ENCODE results near the gene SNX3. TPM values are rescaled to one million over a fixed set of nuclear protein-coding genes. Genes with fewer than 3 reads are reported as not detected.

The SNX3 gene
- total RNA-seq, 6 donors from 2014 or later: 46.1 to 173 (median 109) TPM

DNA sequence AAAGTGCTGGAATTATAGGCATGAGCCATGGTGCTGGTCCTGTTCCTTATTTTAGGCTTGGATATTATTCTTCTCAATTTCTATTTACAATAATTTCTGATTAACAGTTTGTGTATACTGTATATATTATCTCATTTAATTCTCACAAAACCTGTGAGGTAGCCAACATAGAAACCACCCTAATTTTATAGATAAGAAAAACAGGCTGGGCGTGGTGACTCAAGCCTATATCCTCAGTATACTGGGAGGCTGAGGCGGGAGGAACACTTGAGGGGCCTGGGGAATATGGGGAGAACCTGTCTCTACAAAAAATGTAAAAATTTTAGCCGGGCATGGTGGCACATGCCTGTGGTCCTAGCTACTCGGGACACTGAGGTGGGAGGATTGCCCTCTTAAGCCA lies 30.3 kb upstream of the SNX3 start:
- Histone ChIP-seq H3K27ac (no peak overlapping the region), H3K4me3 (no peak overlapping the region), H3K36me3 (no peaks in the 10 kb centered on the region), H3K9me3 (no peaks in the 10 kb centered on the region), H3K27me3 (no peaks in the 10 kb centered on the region), H3K4me1 (peaks cover 3 to 13% (median 10%) of the 10 kb centered on the region in 4 donors)
- TF ChIP-seq POLR2AphosphoS5 (IDR thresholded peaks at IDR 0.05) (no peak), EP300 (IDR thresholded peaks at IDR 0.05) (no peak)
- DNase-seq (no peak), ATAC-seq (ENCODE audit: low FRiP score in 2 of 2) (no peak)
- WGBS, 2 donors: 86 to 91% methylated on average over 4 of the region's 4 CpGs

DNA sequence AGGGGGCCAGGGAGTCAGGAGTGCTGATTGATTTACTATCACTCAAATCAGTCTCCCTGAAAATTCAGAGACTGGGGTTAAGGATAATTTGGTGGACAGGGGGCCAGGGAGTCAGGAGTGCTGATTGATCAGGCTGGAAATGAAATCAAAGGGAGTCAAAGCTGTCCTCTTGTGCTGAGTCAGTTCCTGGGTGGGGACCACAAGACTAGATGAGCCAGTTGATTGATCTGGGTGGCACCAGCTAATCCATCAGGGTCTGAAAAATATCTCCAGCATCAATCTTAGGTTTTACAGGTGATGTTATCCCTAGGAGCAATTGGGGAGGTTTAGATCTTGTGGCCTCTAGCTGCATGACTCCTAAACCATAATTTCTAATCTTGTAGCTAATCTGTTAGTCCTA lies 27.9 kb upstream of the SNX3 start:
- Histone ChIP-seq H3K27me3 (no peaks in the 10 kb centered on the region), H3K9me3 (no peaks in the 10 kb centered on the region), H3K4me1 (no peaks in the 10 kb centered on the region), H3K4me3 (no peak overlapping the region), H3K27ac (no peak overlapping the region), H3K36me3 (no peaks in the 10 kb centered on the region)
- TF ChIP-seq CTCF (IDR thresholded peaks at IDR 0.05) (no peak), EP300 (IDR thresholded peaks at IDR 0.05) (no peak), POLR2AphosphoS5 (IDR thresholded peaks at IDR 0.05) (no peak), POLR2A (IDR thresholded peaks at IDR 0.05) (no peak)
- no peak for DNase-seq
- ATAC-seq (ENCODE audit: low FRiP score in 2 of 2): no peak

DNA sequence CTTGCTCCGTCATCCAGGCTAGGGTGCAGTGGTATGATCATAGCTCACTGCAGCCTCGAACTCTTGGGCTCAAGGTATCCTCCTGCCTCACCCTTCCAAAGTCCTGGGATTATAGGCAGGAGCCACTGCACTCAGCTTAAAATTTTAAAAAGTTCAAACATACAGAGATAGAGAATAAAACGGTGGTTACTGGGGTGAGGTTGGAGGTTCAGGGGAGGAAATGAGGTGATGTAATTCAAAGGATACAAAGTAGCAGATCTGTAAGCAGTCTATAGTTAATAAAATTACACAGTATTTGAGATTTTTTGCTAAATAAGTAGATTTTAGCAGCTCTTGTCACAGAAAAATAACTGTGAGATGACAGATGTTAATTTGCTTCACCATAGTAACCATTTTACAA lies 26.5 kb upstream of the SNX3 start:
- TF ChIP-seq POLR2A (IDR thresholded peaks at IDR 0.05): no peak
- no peak for TF ChIP-seq CTCF (IDR thresholded peaks at IDR 0.05)
- no peak for TF ChIP-seq POLR2AphosphoS5 (IDR thresholded peaks at IDR 0.05)
- no peak for TF ChIP-seq EP300 (IDR thresholded peaks at IDR 0.05)
- ATAC-seq (ENCODE audit: low FRiP score in 2 of 2) (no peak), DNase-seq (no peak)
- Histone ChIP-seq H3K27me3 (no peaks in the 10 kb centered on the region), H3K27ac (no peak overlapping the region), H3K36me3 (no peaks in the 10 kb centered on the region), H3K4me1 (no peaks in the 10 kb centered on the region), H3K4me3 (no peak overlapping the region), H3K9me3 (no peaks in the 10 kb centered on the region)
- WGBS, 2 donors: 73 to 82% methylated on average over 3 of the region's 3 CpGs

- H3K27ac ChIP-seq: no peak overlapping the region
- DNase-seq (no peak), ATAC-seq (ENCODE audit: low FRiP score in 2 of 2) (no peak)
- H3K9me3 ChIP-seq: no peaks in the 10 kb centered on the region
- 85 to 93% methylated on average over 4 of the region's 4 CpGs for WGBS, 2 donors
- no peak for TF ChIP-seq EP300 (IDR thresholded peaks at IDR 0.05)
- H3K36me3 ChIP-seq: no peaks in the 10 kb centered on the region
- H3K4me3 ChIP-seq: no peak overlapping the region
- no peaks in the 10 kb centered on the region for H3K27me3 ChIP-seq
- H3K4me1 ChIP-seq: no peaks in the 10 kb centered on the region
These were observed 25.5 kb upstream of the SNX3 start for GRCh38 chr6:108286366-108286765.

DNA sequence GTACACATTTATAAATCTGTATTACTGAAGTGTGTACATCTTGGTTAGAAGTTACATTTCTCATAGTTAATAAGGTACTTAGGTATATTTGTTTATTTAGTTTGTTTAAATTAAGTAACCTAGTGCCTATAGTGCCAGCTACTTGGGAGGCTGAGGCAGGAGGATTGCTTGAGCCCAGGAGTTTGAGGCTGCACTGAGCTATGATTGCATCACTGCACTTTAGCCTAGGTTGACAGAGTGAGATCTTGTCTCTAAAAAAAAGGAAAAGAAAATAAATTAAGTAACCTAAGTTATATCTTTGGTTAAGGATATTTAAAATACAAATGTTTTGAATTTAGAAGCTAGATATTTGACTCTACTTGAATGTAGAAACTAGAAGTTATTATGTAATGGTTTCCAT lies 24.5 kb upstream of the SNX3 start:
- Histone ChIP-seq H3K36me3 (no peaks in the 10 kb centered on the region), H3K4me1 (no peaks in the 10 kb centered on the region), H3K9me3 (no peaks in the 10 kb centered on the region), H3K4me3 (no peak overlapping the region), H3K27me3 (no peaks in the 10 kb centered on the region), H3K27ac (no peak overlapping the region)
- DNase-seq (no peak), ATAC-seq (ENCODE audit: low FRiP score in 2 of 2) (no peak)
- TF ChIP-seq POLR2AphosphoS5 (IDR thresholded peaks at IDR 0.05) (no peak), CTCF (IDR thresholded peaks at IDR 0.05) (no peak), EP300 (IDR thresholded peaks at IDR 0.05) (no peak), POLR2A (IDR thresholded peaks at IDR 0.05) (no peak)

DNA sequence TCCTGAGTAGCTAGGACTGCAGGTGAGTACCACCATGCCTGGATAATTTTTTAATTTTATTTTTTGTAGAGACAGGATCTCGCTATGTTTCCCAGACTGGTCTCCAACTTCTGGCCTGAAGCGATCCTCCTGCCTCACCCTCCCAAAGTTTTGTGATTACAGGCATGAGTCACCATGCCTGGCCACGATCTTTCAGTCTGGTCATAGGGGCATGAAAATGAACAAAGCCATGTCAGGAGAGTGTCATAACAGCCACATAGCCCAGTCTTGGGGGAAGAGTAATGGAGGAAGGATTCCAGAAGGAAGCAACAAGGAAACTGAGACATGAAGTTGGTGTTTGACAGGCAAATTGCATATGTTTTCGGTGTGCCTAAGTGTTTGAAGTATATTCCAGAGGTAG lies 17.0 kb upstream of the SNX3 start:
- Histone ChIP-seq H3K4me3 (no peak overlapping the region), H3K27ac (no peak overlapping the region), H3K4me1 (no peaks in the 10 kb centered on the region), H3K27me3 (no peaks in the 10 kb centered on the region), H3K9me3 (no peaks in the 10 kb centered on the region), H3K36me3 (no peaks in the 10 kb centered on the region)
- 82 to 86% methylated on average over 4 of the region's 4 CpGs for WGBS, 2 donors
- DNase-seq: no peak
- ATAC-seq (ENCODE audit: low FRiP score in 2 of 2): no peak
- TF ChIP-seq POLR2AphosphoS5 (IDR thresholded peaks at IDR 0.05) (no peak), CTCF (IDR thresholded peaks at IDR 0.05) (no peak), POLR2A (IDR thresholded peaks at IDR 0.05) (no peak), EP300 (IDR thresholded peaks at IDR 0.05) (no peak)
